Measurements from ENCODE around the gene ATXN7L3. TPM values are rescaled to one million over a fixed set of nuclear protein-coding genes. Genes with fewer than 3 reads are reported as not detected.
"Not testable (repeated sequence)": the region's sequence is repeated elsewhere in the genome, so short reads cannot be mapped to it uniquely, and the experiment has no call there.

Gene ATXN7L3, protein sequence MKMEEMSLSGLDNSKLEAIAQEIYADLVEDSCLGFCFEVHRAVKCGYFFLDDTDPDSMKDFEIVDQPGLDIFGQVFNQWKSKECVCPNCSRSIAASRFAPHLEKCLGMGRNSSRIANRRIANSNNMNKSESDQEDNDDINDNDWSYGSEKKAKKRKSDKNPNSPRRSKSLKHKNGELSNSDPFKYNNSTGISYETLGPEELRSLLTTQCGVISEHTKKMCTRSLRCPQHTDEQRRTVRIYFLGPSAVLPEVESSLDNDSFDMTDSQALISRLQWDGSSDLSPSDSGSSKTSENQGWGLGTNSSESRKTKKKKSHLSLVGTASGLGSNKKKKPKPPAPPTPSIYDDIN
- 25.2 TPM for polyA plus RNA-seq (2012; ENCODE audit: low read depth, missing spikeins)

DNA sequence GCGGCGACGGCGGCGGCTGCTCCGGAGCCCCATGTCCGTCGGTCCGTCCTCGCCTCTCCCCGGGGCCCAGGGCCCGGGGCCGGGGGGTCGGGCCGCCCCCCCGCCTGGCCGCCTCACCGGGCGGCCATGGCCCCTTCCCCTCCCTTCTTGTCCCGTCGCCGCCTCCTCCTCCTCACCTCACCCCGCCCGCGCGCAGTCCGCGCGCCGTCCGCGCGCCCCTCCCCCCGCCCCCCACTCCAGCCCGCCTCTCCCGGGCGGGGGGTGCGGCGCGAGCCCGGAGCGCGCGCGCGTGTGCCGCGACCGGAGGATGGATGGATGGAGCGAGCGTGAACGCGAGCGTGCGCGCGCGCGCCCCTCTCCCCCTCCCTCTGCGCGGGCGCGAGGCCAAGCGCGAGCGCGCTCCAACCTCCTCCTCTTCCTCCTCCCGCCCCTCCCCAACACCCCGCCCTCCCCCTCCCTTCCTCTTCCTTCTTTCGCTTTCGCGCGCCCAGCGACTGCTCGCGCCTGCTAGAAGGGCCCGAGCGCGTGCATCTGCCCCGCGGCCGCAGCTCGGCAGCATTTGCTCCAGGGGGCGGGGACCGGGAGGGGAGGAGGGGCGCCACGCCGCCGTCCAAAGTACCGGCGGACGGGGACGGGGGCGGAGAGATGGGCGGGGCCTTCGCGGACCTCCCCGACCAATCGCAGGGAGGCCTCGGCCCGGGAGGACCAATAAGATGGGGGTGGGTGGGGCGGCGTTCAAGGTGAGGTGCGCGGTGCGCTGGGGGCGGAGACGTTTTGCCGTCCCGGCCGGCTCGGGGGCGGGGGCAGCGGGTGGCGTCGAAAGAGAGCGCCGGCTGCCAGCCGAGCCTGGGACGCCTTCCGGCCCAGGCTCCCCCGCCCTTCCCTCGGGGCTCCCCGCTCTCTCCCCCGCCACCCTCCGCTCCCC, at the start of gene ATXN7L3:
Gene ATXN7L3 (minus strand): TSS at position 332 of the 925 bp plus-strand sequence. CDS start 1,814 bp downstream, outside the sequence.
- peak; percentile 97 for FAIRE-seq
- TF ChIP-seq POLR2A (IDR thresholded peaks at IDR 0.05; ENCODE audit: low read depth, low read length) = no peak
- no peak; the same call in 1 of the 2 replicates for TF ChIP-seq POLR2AphosphoS5 (IDR thresholded peaks at IDR 0.05; ENCODE audit: low read depth, low read length)
- TF ChIP-seq TAF1 (IDR thresholded peaks at IDR 0.05; ENCODE audit: low read depth, low read length) = peak; percentile 2; the same call in 1 of the 2 replicates

DNA sequence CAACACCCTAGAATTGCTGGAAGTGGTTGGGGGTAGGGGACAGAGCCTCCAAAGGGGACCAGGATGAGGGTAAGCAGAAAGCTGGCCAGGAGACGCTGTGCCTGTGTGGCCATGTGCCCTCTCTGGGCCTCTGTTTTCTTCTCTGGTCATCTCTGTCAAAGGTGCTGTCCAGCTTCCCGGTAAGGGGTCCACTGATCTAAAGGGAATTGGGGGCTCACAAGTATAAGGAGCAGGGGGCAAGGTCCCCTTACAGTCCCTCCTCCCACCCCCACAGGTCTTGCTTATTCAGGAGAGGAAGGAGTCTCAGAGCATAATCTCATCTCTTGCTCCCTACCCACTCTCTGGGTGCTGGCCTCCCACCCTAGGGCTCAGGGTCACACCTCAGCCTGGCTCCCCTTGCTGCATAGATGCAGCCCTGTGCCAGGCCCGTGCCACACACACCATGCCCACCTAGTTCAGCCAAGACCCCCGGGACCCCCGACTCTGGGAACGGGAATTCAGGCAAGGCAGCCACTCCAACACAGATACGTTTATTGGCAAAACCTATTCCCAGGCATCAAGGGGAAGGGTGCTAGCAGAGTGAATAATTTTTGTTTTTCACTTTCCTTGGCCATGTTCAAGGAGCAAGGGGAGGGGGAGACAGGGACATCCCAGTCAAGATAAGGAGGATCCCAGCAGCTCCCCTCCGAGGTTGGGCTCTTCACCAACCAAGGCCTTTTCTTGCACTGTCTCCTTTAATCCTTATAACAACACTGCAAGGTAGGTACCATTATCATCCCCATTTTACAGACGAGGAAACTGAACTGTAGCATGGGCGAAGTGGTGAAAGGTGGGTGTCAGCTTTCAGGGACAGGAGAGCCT, 48.4 kb upstream of the ATXN7L3 start:
- TF ChIP-seq POLR2A (IDR thresholded peaks at IDR 0.05; ENCODE audit: low read depth, low read length) (no peak), TAF1 (IDR thresholded peaks at IDR 0.05; ENCODE audit: low read depth, low read length) (no peak), PAX5 (IDR thresholded peaks at IDR 0.05; ENCODE audit: insufficient read depth, low read length, severe bottlenecking) (no peak), SPI1 (IDR thresholded peaks at IDR 0.05; ENCODE audit: low read depth, low read length) (no peak), POLR2AphosphoS5 (IDR thresholded peaks at IDR 0.05; ENCODE audit: low read depth, low read length) (no peak), POU2F2 (IDR thresholded peaks at IDR 0.05; ENCODE audit: low read depth, low read length) (no peak)
- FAIRE-seq = peak; percentile 20
- no peak for DNase-seq (ENCODE audit: insufficient read length, low spot score)

More for the DNA sequence above, at the start of gene ATXN7L3:
- peak; percentile 99 for DNase-seq (ENCODE audit: insufficient read length, low spot score)

DNA sequence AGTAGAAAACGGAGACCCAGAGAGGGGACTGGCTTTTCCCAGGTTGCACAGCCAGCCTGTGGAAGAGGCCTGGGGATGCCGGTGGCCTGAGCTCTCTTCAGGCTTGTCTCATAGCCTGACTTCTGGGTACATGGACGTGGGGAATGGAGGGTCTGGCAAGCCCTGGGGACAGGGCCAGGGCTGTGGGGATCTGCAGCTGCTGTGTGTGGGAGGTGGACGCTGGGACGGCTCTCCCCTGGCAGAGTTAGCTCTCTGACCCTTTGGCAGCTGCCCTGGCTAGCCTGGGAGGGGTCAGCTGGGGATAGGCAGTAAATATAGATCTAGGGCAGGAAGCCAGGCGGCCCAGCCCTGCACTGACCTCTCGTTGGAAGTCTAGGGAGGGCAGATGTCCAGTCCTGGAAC, 47.8 kb upstream of the ATXN7L3 start:
- DNase-seq (ENCODE audit: insufficient read length, low spot score) = no peak
- FAIRE-seq = no peak
- TF ChIP-seq POLR2AphosphoS5 (IDR thresholded peaks at IDR 0.05; ENCODE audit: low read depth, low read length) (no peak), TAF1 (IDR thresholded peaks at IDR 0.05; ENCODE audit: low read depth, low read length) (no peak), SPI1 (IDR thresholded peaks at IDR 0.05; ENCODE audit: low read depth, low read length) (no peak)

DNA sequence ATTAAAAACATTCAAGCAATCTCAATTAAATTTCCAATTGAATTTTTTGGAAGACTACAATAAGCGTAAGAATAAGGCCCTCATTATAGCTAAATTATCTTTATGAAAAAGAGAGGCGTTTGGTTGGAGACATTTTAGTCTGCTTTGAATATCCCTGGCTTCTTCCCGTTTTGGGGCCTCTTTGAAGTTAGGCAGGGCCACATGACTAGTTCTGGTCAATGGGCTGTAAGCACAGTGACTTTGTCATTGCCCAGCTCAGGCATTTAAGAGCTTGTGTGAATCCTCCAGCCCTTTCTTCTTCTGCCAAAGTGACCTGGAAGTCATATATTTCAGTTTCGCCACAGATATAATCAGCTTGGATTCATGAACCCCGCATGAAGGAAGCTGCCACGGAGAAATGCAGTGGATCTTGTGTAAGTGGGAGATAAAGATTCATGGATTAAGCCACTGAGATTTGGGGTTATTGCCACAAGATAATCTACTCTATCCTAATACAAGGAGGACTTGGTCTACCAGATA, 41.5 kb upstream of the ATXN7L3 start:
- TF ChIP-seq TAF1 (IDR thresholded peaks at IDR 0.05; ENCODE audit: low read depth, low read length) (no peak), SPI1 (IDR thresholded peaks at IDR 0.05; ENCODE audit: low read depth, low read length) (no peak), POLR2A (IDR thresholded peaks at IDR 0.05; ENCODE audit: low read depth, low read length) (no peak)
- DNase-seq (ENCODE audit: insufficient read length, low spot score) = no peak
- no peak for FAIRE-seq

DNA sequence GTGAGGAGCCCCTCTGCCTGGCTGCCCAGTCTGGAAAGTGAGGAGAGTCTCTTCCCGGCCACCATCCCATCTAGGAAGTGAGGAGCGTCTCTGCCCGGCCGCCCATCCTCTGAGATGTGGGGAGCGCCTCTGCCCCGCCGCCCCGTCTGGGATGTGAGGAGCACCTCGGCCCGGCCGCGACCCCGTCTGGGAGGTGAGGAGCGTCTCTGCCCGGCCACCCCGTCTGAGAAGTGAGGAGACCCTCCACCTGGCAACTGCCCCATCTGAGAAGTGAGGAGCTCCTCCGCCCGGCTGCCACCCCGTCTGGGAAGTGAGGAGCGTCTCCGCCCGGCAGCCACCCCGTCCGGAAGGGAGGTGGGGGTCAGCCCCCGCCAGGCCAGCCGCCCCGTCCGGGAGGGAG, 38.2 kb upstream of the ATXN7L3 start:
- DNase-seq (ENCODE audit: insufficient read length, low spot score); FAIRE-seq: not testable (repeated sequence)

DNA sequence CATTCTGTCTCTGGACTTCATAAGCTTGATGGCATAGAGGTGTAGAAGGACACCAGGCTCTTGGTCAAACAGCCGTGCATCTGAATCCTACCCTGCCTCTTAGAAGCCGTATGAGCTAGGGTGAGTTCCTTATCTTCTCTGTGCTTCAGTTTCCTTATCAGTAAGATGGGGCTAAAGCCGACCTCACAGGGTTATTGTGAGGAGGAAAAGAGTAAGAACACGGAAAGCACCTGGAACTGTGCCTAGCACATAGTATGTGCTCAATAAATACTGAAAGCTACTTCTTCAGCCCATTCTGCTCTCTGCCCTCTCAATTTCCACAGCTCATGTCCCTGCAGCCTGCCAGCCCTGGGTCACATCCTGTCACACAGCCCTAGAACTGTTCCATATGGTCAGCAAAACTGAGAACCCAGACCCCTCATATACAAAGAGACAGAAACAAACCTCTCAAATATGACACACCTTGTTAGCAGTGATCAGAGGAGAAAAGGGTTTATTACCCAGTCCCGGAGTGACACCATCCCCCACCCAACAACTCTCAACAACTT, 36.8 kb upstream of the ATXN7L3 start:
- no peak for FAIRE-seq
- TF ChIP-seq SPI1 (IDR thresholded peaks at IDR 0.05; ENCODE audit: low read depth, low read length) (peak; percentile 18; the same call in 1 of the 2 replicates), PAX5 (IDR thresholded peaks at IDR 0.05; ENCODE audit: insufficient read depth, low read length, severe bottlenecking) (no peak), TAF1 (IDR thresholded peaks at IDR 0.05; ENCODE audit: low read depth, low read length) (no peak)
- DNase-seq (ENCODE audit: insufficient read length, low spot score) = no peak

DNA sequence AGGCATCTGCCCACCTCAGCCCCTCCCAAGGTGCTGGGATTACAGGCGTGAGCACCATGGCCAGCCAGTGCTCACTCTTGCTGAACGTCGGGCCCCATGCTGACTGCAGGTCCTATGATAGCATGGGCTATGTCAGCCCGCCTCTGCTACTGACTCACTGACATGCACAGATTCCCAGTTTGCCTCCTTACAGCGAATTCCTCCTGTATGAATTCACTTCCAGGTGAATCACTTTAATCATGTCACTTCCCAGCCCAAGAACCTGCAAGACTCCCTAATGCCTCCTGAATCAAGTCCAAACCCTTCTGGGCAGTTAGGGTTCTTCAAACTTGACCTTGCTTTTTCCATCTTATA, 35.9 kb upstream of the ATXN7L3 start:
- FAIRE-seq (no peak), DNase-seq (ENCODE audit: insufficient read length, low spot score) (no peak)
- TF ChIP-seq POLR2A (IDR thresholded peaks at IDR 0.05; ENCODE audit: low read depth, low read length) (no peak), POLR2AphosphoS5 (IDR thresholded peaks at IDR 0.05; ENCODE audit: low read depth, low read length) (no peak), POU2F2 (IDR thresholded peaks at IDR 0.05; ENCODE audit: low read depth, low read length) (no peak)

DNA sequence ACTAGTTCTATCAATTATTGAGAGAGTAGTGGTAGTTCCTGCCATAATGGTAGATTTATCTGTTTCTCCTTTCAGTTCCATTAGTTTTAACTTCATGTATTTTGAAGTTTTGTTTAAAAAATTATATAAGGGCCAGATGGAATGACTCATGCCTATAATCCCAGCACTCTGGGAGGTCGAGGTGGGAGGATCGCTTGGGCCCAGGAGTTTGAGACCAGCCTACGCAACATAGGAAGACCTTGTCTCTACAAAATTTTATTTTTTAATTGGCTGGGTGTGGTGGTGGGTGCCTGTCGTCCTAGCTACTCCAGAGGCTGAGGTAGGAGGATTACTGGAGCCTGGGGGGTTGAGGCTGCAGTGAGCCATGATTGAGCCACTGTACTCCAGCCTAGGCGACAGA, 33.9 kb upstream of the ATXN7L3 start:
- FAIRE-seq = no peak
- no peak for TF ChIP-seq SPI1 (IDR thresholded peaks at IDR 0.05; ENCODE audit: low read depth, low read length)
- TF ChIP-seq POU2F2 (IDR thresholded peaks at IDR 0.05; ENCODE audit: low read depth, low read length) = no peak
- no peak for DNase-seq (ENCODE audit: insufficient read length, low spot score)

DNA sequence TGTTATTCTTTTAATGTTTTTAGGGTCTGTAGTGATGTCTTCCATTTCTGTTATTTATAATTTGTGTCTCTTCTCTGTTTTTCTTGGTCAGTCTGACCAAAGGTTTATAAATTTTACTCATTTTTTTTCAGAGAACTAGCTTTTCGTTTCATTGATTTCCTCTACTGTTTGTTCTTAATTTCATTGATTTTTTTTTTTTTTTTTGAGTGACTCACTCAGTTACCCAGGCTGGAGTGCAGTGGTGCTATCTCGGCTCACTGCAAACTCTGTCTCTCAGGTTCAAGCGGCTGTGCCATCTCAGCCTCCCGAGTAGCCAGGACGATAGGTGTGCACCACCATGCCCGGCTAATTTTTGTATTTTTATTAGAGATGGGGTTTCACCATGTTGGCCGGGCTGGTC, 32.4 kb upstream of the ATXN7L3 start:
- DNase-seq (ENCODE audit: insufficient read length, low spot score) (no peak), FAIRE-seq (no peak)
- TF ChIP-seq POLR2AphosphoS5 (IDR thresholded peaks at IDR 0.05; ENCODE audit: low read depth, low read length) = no peak
- TF ChIP-seq PAX5 (IDR thresholded peaks at IDR 0.05; ENCODE audit: insufficient read depth, low read length, severe bottlenecking) = no peak
- no peak for TF ChIP-seq TAF1 (IDR thresholded peaks at IDR 0.05; ENCODE audit: low read depth, low read length)
- TF ChIP-seq POU2F2 (IDR thresholded peaks at IDR 0.05; ENCODE audit: low read depth, low read length) = no peak
- TF ChIP-seq SPI1 (IDR thresholded peaks at IDR 0.05; ENCODE audit: low read depth, low read length) = no peak
- TF ChIP-seq POLR2A (IDR thresholded peaks at IDR 0.05; ENCODE audit: low read depth, low read length) = no peak
